ENCODE results near the gene TRPC4. TPM values are rescaled to one million over a fixed set of nuclear protein-coding genes. Genes with fewer than 3 reads are reported as not detected.

TRPC4 gene
- total RNA-seq, 1 donor from 2014 or later, result 2.6 TPM

DNA sequence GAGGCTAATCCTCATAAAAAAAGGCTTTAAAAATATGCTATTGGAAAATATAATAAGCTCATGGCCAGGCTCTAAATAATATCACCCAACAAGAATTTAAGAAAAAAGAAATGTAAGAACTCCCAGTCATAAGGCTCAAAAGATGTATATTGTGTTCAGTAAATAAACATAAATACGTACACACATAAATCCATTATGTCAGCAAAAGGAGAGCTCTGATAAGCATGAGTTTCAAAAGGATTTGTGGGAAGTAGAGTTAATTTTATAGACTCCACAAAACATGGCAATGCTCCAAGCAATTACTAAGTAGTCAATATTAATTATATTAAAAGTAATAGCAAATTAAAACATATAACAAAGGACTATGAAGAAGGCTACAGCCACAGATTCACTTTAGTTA is 37.3 kb upstream of the TRPC4 start:
- no peak for DNase-seq (ENCODE audit: low read depth)
- Histone ChIP-seq H3K4me3 (ENCODE audit: low read depth, low read length) (no peak overlapping the region), H3K27me3 (ENCODE audit: control insufficient read depth, insufficient read depth, low read length) (no peaks in the 10 kb centered on the region), H3K36me3 (ENCODE audit: control insufficient read depth, insufficient read depth, low read length) (no peaks in the 10 kb centered on the region)
- TF ChIP-seq, protein P1, sequence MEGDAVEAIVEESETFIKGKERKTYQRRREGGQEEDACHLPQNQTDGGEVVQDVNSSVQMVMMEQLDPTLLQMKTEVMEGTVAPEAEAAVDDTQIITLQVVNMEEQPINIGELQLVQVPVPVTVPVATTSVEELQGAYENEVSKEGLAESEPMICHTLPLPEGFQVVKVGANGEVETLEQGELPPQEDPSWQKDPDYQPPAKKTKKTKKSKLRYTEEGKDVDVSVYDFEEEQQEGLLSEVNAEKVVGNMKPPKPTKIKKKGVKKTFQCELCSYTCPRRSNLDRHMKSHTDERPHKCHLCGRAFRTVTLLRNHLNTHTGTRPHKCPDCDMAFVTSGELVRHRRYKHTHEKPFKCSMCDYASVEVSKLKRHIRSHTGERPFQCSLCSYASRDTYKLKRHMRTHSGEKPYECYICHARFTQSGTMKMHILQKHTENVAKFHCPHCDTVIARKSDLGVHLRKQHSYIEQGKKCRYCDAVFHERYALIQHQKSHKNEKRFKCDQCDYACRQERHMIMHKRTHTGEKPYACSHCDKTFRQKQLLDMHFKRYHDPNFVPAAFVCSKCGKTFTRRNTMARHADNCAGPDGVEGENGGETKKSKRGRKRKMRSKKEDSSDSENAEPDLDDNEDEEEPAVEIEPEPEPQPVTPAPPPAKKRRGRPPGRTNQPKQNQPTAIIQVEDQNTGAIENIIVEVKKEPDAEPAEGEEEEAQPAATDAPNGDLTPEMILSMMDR (IDR thresholded peaks at IDR 0.05; ENCODE audit: insufficient read depth, low read length, poor library complexity, severe bottlenecking), result no peak

DNA sequence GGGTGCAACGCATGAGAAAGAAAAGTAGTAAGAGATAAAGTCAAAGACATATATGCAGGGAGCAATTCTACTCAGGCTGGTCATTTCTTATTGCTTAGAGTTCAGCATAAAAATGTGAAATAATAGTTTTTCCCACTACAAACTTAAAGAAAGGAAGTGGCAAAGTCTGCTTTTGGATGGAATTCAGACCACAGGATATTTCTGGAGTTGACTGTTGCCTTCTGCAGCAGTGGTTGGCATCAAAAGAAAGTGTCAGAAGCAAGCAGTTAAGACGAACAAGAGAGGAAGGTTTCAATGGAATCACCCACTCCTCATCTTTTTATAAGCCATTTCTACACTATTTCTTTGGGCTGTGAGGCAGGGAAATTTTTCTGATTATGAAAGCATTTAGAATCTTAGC is 36.2 kb upstream of the TRPC4 start:
- H3K36me3 ChIP-seq (ENCODE audit: control insufficient read depth, insufficient read depth, low read length), result no peaks in the 10 kb centered on the region
- no peaks in the 10 kb centered on the region for H3K27me3 ChIP-seq (ENCODE audit: control insufficient read depth, insufficient read depth, low read length)
- no peak for DNase-seq (ENCODE audit: low read depth)
- no peak overlapping the region for H3K4me3 ChIP-seq (ENCODE audit: low read depth, low read length)
- TF ChIP-seq, protein P1 (IDR thresholded peaks at IDR 0.05; ENCODE audit: insufficient read depth, low read length, poor library complexity, severe bottlenecking), result no peak

DNA sequence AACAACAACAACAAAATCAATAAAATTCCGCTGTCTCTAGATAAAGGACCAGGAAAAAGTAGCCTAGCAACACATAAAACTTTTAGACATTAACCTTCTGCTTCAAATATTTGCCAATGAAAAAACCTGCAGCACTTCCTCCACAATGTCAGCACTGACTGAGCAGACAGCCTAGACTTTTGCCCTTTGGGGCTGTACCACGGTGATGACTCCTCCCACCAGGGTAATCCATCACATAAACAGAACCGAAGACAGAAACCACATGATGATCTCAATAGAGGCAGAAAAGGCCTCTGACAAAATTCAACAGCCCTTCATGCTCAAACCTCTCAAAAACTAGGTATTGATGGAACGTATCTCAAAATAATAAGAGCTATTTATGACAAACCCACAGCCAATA is 30.2 kb upstream of the TRPC4 start:
- Histone ChIP-seq H3K4me3 (ENCODE audit: low read depth, low read length) (no peak overlapping the region), H3K36me3 (ENCODE audit: control insufficient read depth, insufficient read depth, low read length) (no peaks in the 10 kb centered on the region), H3K27me3 (ENCODE audit: control insufficient read depth, insufficient read depth, low read length) (no peaks in the 10 kb centered on the region)
- no peak for DNase-seq (ENCODE audit: low read depth)
- TF ChIP-seq, protein P1 (IDR thresholded peaks at IDR 0.05; ENCODE audit: insufficient read depth, low read length, poor library complexity, severe bottlenecking), result no peak

DNA sequence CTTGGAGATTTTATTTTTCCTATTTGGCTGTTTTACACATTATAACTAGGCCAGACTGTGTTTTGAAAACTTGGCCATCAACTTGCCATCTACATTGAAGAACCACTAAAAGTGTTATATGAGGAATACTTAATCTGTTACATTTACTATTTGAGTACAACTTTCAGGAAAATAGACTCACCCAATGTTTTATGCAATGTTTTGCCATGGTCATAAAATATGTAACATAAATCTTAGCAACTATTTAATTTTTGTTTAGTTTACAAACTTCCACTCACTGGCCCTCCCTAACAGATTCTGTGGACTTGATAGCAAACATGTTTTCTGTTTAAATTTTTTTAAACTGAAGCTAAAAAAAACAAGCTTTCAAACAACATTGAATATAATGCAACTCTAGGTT is 23.7 kb upstream of the TRPC4 start:
- Histone ChIP-seq H3K4me3 (ENCODE audit: low read depth, low read length) (no peak overlapping the region), H3K27me3 (ENCODE audit: control insufficient read depth, insufficient read depth, low read length) (no peaks in the 10 kb centered on the region), H3K36me3 (ENCODE audit: control insufficient read depth, insufficient read depth, low read length) (no peaks in the 10 kb centered on the region)
- TF ChIP-seq, protein P1 (IDR thresholded peaks at IDR 0.05; ENCODE audit: insufficient read depth, low read length, poor library complexity, severe bottlenecking), result no peak
- no peak for DNase-seq (ENCODE audit: low read depth)

DNA sequence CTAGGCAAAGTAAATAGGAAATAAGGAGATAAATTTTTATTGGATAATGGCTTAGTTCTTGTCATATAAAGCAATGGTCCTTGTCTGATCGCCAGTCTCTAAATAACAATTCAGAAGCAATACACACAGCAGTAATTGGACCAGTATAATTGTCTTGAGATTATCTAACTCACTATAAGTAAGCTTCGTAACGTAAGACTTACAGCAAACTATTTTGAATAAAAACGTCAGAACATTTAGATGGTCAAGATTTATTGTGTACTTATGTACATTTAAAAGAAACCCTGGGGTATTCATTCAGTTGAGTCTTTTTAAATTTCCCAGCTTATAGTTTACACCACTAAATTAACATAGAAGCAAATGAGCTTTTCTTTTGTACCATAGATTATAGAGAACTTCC is 20.2 kb upstream of the TRPC4 start:
- no peak for DNase-seq (ENCODE audit: low read depth)
- TF ChIP-seq, protein P1 (IDR thresholded peaks at IDR 0.05; ENCODE audit: insufficient read depth, low read length, poor library complexity, severe bottlenecking), result no peak
- Histone ChIP-seq H3K36me3 (ENCODE audit: control insufficient read depth, insufficient read depth, low read length) (no peaks in the 10 kb centered on the region), H3K4me3 (ENCODE audit: low read depth, low read length) (no peak overlapping the region), H3K27me3 (ENCODE audit: control insufficient read depth, insufficient read depth, low read length) (no peaks in the 10 kb centered on the region)

DNA sequence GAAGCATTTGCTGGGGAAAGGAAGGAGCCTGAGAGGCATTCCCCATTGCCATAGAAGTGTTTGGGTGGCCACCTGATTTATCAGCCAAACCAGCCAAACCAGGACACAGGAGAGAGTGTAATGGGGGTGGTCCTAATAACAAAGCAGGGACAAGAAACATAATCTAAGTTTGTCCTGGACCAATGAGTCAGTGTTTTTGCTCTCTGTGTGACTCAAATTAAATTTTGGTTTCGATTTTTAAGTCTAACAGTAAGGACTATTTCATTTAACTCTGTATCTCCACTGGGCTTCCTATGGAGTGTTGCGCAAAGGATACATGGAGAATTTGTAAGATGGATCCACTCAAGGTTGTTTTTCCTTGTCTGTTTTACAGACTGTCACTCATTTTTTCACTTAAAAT is 19.5 kb upstream of the TRPC4 start:
- no peak for DNase-seq (ENCODE audit: low read depth)
- TF ChIP-seq, protein P1 (IDR thresholded peaks at IDR 0.05; ENCODE audit: insufficient read depth, low read length, poor library complexity, severe bottlenecking), result no peak
- H3K27me3 ChIP-seq (ENCODE audit: control insufficient read depth, insufficient read depth, low read length), result no peaks in the 10 kb centered on the region
- H3K36me3 ChIP-seq (ENCODE audit: control insufficient read depth, insufficient read depth, low read length), result no peaks in the 10 kb centered on the region
- no peak overlapping the region for H3K4me3 ChIP-seq (ENCODE audit: low read depth, low read length)
